ENCODE measurements around the gene EXOSC7.
"Not testable (repeated sequence)": the region's sequence is repeated elsewhere in the genome, so short reads cannot be mapped to it uniquely, and the experiment has no call there.

The EXOSC7 gene

DNA sequence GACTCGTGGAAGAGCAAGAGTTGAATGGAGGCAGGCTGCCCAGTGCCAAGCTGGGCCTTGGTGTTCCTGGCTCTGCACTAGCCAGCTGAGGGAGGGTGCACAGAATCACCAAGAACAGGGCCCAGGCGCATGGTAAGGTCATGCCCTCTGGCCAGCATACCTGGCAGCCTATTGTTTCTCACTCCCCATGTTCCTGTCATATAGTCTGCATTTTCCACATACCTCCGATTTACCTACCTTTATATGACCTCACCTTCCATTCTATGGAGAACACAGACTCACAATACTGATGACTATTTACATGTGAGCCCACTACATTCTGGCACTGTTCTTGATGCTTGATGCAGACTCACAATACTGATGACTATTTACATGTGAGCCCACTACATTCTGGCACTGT is 55.5 kb downstream of the EXOSC7 start:
- Mint-ChIP-seq H3K27ac (no peak overlapping the region), H3K36me3 (peaks cover 0 to 2% of the 10 kb centered on the region in 2 donors), H3K27me3 (peaks cover 29 to 38% of the 10 kb centered on the region in 2 donors), H3K4me1 (peaks cover 13 to 15% of the 10 kb centered on the region in 2 donors), H3K9me3 (no peaks in the 10 kb centered on the region), H3K4me3 (no peak overlapping the region)
- DNase-seq (no peak), ATAC-seq (replicated peaks) (no peak)

- peaks cover 13 to 15% of the 10 kb centered on the region in 2 donors for H3K4me1 Mint-ChIP-seq
- ATAC-seq (replicated peaks) (no peak), DNase-seq (no peak)
- peaks cover 29 to 40% of the 10 kb centered on the region in 2 donors for H3K27me3 Mint-ChIP-seq
- H3K9me3 Mint-ChIP-seq, result no peaks in the 10 kb centered on the region
- no peaks in the 10 kb centered on the region for H3K36me3 Mint-ChIP-seq
- H3K27ac Mint-ChIP-seq, result no peak overlapping the region
- no peak overlapping the region for H3K4me3 Mint-ChIP-seq
These were observed 56.1 kb downstream of the EXOSC7 start for GRCh38 chr3:45032113-45032512.

DNA sequence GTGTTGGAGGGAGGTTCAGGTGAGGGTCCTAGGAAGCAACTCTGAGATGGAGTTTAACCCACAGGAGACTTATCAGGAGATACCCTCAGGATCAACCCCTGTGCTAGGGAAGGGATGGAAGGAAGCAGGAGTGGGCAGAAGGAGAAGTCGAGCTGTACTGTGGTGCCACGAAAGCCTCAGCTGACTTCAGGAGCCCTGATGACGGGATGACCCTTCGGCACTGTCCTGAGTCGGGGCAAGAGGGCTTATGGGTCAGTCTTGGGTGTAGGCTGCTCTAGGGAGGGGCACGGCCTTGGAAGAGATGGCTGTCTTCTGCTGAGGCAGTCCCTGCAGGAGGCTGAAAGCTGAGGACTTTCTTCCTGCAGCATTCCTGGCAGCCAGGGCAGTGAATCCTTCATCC is 57.7 kb downstream of the EXOSC7 start:
- H3K4me1 Mint-ChIP-seq, result peaks cover 13 to 16% of the 10 kb centered on the region in 2 donors
- H3K4me3 Mint-ChIP-seq, result no peak overlapping the region
- H3K36me3 Mint-ChIP-seq, result no peaks in the 10 kb centered on the region
- H3K9me3 Mint-ChIP-seq, result no peaks in the 10 kb centered on the region
- ATAC-seq (replicated peaks) (no peak), DNase-seq (no peak)
- H3K27me3 Mint-ChIP-seq, result peaks cover 28 to 39% of the 10 kb centered on the region in 2 donors
- H3K27ac Mint-ChIP-seq, result no peak overlapping the region

DNA sequence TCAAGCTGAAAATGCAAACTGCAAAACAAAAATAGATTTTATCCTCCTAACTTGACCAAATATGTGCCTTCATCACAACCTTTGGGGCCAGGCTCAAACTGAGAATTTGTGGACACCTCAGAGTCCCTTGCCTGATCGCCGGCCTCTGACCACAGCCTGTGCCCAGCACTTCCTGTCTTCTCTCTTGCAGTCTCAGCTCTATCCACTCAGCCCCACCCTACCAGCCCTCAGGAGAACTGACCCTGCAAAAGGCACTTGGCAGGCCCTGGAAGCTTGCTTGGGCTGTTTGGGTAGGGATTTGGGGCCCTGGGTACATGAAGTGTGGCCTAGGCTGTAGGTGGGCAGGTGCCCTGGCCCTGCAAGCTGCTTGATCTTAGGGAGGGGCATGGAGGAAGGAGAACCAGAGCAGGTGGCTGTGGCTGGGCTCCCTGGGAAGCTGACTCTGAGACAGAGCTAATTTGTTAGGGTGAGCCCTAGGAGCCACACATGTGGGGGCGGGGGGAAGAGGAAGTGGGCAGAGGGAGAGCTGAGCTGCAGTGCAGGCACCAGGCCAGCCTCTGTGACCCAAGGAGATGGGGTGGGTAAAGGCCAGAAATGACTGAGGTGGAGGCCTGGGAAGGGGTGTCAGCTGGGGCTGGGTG is 58.7 kb downstream of the EXOSC7 start:
- Mint-ChIP-seq H3K36me3 (no peaks in the 10 kb centered on the region), H3K27me3 (peaks cover 28 to 39% of the 10 kb centered on the region in 2 donors), H3K27ac (peak overlapping the region; percentile 5), H3K4me3 (peak overlapping the region; percentile 7 to 15), H3K4me1 (peaks cover 13 to 16% of the 10 kb centered on the region in 2 donors), H3K9me3 (no peaks in the 10 kb centered on the region)
- peak; percentile 77 to 84 for ATAC-seq (replicated peaks)
- peak; percentile 40 for DNase-seq

DNA sequence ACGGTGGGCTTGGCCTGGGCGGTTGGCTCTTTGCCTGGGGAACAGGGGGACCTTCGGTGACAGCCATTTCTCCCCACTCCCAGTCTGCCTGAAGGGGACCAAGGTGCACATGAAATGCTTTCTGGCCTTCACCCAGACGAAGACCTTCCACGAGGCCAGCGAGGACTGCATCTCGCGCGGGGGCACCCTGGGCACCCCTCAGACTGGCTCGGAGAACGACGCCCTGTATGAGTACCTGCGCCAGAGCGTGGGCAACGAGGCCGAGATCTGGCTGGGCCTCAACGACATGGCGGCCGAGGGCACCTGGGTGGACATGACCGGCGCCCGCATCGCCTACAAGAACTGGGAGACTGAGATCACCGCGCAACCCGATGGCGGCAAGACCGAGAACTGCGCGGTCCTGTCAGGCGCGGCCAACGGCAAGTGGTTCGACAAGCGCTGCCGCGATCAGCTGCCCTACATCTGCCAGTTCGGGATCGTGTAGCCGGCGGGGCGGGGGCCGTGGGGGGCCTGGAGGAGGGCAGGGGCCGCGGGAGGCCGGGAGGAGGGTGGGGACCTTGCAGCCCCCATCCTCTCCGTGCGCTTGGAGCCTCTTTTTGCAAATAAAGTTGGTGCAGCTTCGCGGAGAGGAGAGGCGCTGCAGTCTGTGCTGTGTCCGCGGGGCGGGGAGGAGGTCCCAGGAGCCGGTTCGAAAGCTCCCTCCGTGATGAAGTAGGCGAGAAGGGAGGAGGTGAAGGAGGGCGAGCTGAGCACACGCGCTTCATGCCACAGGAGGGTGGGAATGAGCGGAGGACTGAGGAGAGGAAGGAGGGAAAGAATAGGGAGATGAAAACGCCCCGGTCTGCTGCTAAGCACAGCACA is 59.6 kb downstream of the EXOSC7 start:
- no peaks in the 10 kb centered on the region for H3K9me3 Mint-ChIP-seq
- DNase-seq (no peak), ATAC-seq (replicated peaks) (no peak)
- H3K4me3 Mint-ChIP-seq, result peak overlapping the region; percentile 16 to 76
- no peak overlapping the region for H3K27ac Mint-ChIP-seq
- no peaks in the 10 kb centered on the region for H3K36me3 Mint-ChIP-seq
- H3K27me3 Mint-ChIP-seq, result peaks cover 28 to 33% of the 10 kb centered on the region in 2 donors
- H3K4me1 Mint-ChIP-seq, result peaks cover 19% of the 10 kb centered on the region in 2 donors

DNA sequence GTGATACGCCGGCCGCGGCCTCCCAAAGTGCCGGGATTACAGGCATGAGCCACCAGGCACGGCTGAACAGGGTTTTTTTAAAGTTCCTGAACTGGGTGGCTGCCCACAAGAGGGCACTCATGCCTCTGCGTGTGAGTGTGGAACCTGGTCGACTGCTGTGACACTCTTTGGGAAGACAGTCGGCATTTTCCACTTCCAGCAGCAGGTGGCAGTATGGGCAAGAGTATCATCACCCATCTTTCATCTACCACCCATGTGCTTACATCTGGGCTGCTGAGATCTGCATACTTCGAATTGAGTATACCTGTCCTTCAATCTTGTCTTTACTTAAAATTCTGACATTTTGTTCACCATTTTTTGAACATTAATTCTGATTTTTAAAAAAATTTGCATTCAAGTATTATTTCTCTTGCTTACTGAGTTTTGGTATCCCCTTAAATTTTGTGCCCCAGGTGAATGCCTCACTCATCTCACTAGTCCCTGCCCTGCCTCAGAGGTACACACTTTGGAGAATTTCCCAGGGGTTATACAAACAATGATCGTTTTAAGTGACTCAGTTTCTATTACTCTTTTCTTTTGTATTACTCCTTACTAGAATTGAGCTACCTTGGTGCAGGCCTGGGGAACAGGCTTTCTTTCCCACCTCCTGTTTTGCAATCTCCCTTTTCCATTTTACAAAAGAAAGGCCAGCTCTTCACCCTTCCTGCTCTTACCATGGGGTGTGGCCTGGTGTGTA is 61.8 kb downstream of the EXOSC7 start:
- Mint-ChIP-seq H3K27me3 (peaks cover 28 to 32% of the 10 kb centered on the region in 2 donors), H3K4me3 (no peak overlapping the region), H3K27ac (peak overlapping the region; percentile 37), H3K9me3 (no peaks in the 10 kb centered on the region), H3K36me3 (no peaks in the 10 kb centered on the region), H3K4me1 (peaks cover 28 to 34% of the 10 kb centered on the region in 2 donors)
- DNase-seq (peak; percentile 86), ATAC-seq (replicated peaks) (peak; percentile 76)

- ATAC-seq (replicated peaks), result peak; percentile 21 to 28
- no peak overlapping the region for H3K27ac Mint-ChIP-seq
These were observed 65.6 kb downstream of the EXOSC7 start for GRCh38 chr3:45041666-45042065.

DNA sequence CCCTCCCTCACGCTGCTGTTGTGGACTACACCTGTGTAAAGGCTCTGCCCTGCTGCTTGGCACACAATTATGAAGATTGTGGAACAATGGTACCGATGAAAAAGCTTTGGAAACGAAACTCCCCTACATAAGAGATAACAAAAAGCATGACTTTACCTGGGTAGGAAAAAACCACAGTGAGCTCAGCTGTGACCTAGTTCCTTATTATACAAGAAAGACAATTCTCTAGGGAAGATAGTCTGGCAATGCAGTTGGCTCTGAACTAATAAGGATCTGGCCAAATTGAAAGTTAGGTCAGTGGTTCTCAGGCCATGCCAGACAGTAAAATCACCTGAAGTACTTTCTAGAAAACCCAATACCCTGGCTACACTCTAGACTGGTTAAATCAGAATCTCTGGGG is 66.1 kb downstream of the EXOSC7 start:
- Mint-ChIP-seq H3K9me3 (no peaks in the 10 kb centered on the region), H3K36me3 (no peaks in the 10 kb centered on the region), H3K27ac (peak overlapping the region; percentile 62), H3K4me1 (peaks cover 14 to 21% of the 10 kb centered on the region in 2 donors), H3K4me3 (no peak overlapping the region), H3K27me3 (peaks cover 0 to 11% of the 10 kb centered on the region in 2 donors)
- no peak for DNase-seq
- ATAC-seq (replicated peaks), result peak; percentile 53 to 58

More at GRCh38 chr3:45041666-45042065, 65.6 kb downstream of the EXOSC7 start:
- no peak for DNase-seq
- Mint-ChIP-seq H3K36me3 (no peaks in the 10 kb centered on the region), H3K27me3 (peaks cover 5 to 15% of the 10 kb centered on the region in 2 donors), H3K4me1 (peaks cover 14 to 21% of the 10 kb centered on the region in 2 donors), H3K9me3 (no peaks in the 10 kb centered on the region), H3K4me3 (no peak overlapping the region)

DNA sequence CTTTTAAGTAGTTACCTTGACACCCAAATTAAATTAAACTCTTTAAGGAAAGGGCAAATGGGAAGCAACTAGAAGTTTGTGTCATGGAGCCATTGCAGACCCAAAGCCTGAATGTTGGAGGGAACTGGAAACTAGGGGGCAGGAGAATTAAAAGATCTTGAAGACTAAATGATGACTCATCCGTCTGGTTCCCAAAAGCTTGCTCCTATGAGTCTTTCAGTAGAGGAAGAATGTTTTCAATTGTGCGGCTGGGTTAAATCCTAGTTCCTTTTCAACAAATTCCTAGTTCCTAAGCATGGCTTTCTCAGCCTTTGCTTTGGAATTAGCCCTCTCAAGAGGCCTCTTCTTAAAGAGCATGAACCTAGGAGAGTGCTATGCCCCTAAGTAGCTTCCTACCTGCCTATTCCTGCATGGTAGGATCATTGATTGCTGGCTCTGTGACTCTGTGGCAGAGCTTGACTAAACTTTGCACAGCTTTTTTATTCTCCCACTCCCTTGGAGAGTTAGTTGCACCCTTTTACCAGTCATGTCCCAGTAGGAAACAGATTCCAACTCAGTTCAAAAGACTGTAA is 67.8 kb downstream of the EXOSC7 start:
- DNase-seq (no peak), ATAC-seq (replicated peaks) (no peak)
- H3K4me3 Mint-ChIP-seq, result no peak overlapping the region
- no peak overlapping the region for H3K27ac Mint-ChIP-seq
- H3K9me3 Mint-ChIP-seq, result no peaks in the 10 kb centered on the region
- H3K36me3 Mint-ChIP-seq, result no peaks in the 10 kb centered on the region
- peaks cover 6 to 14% of the 10 kb centered on the region in 2 donors for H3K27me3 Mint-ChIP-seq
- peaks cover 12 to 21% of the 10 kb centered on the region in 2 donors for H3K4me1 Mint-ChIP-seq

DNA sequence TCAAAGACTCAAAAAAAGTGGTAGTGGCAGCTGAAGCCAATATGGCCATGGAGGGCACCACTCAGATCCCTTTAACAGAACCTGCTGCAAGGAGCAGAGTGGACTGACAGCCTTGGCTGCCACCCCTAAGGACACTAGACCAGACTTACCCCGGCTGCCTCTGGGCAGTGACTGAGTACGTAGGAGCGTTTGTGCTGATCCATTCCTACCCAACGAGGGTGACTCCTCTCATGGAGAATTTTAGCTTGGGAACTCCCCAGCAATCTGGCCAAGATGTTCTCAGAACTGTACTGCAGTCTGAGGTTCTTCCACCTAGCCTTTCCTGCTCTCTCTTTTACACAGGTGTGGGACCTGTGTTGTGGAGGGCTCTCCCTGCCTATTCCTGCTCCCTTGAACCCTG is 72.2 kb downstream of the EXOSC7 start:
- H3K36me3 Mint-ChIP-seq, result no peaks in the 10 kb centered on the region
- ATAC-seq (replicated peaks) (no peak), DNase-seq (no peak)
- H3K4me3 Mint-ChIP-seq, result no peak overlapping the region
- H3K27ac Mint-ChIP-seq, result no peak overlapping the region
- H3K9me3 Mint-ChIP-seq, result no peaks in the 10 kb centered on the region
- H3K4me1 Mint-ChIP-seq, result no peaks in the 10 kb centered on the region
- H3K27me3 Mint-ChIP-seq, result peaks cover 23 to 32% of the 10 kb centered on the region in 2 donors

DNA sequence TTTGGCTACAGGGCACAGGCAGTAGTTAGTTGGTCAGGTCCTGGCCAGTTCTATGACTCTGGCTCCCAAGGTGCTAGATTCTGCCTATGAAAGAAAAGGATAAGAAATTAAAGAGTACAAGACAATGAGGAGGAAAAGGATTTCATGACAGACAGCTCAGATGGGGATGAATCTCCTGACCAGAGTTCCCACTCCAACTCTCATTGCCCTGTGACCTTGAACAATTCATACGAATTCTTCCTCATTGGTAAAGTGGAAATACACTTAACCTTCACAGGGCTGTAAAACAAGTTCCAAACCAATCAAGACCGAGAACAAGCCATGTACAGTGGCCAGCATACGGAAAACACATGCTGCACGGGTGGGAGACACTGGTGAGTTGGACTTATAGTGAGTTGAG is 73.8 kb downstream of the EXOSC7 start:
- no peak for ATAC-seq (replicated peaks)
- no peaks in the 10 kb centered on the region for H3K36me3 Mint-ChIP-seq
- H3K27me3 Mint-ChIP-seq, result peaks cover 23 to 32% of the 10 kb centered on the region in 2 donors
- H3K27ac Mint-ChIP-seq, result no peak overlapping the region
- H3K4me3 Mint-ChIP-seq, result no peak overlapping the region
- DNase-seq, result no peak
- no peaks in the 10 kb centered on the region for H3K9me3 Mint-ChIP-seq
- H3K4me1 Mint-ChIP-seq, result no peaks in the 10 kb centered on the region

DNA sequence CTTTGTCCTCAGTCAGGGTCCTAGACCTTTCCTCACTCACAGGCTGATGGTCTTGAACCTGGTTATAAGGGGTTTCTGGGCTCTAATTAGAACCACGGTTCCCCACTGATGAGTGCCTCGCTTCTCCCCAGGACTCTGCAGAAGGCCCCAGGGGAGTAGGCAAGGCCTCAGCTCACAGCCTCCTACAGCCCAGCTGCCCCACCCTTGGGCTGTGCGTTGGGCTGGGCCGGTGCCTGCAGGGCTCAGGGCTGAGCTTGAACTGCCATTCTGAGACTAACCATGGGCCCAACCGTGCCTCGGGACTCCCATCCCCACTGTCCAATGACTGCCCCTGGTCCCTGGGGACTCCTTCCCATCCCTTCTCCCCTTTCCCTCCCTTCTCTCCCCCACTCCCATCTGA is 75.6 kb downstream of the EXOSC7 start:
- Mint-ChIP-seq H3K36me3 (no peaks in the 10 kb centered on the region), H3K27me3 (peaks cover 23 to 31% of the 10 kb centered on the region in 2 donors), H3K4me3 (no peak overlapping the region), H3K27ac (no peak overlapping the region), H3K4me1 (no peaks in the 10 kb centered on the region), H3K9me3 (no peaks in the 10 kb centered on the region)
- no peak for ATAC-seq (replicated peaks)
- DNase-seq, result no peak

DNA sequence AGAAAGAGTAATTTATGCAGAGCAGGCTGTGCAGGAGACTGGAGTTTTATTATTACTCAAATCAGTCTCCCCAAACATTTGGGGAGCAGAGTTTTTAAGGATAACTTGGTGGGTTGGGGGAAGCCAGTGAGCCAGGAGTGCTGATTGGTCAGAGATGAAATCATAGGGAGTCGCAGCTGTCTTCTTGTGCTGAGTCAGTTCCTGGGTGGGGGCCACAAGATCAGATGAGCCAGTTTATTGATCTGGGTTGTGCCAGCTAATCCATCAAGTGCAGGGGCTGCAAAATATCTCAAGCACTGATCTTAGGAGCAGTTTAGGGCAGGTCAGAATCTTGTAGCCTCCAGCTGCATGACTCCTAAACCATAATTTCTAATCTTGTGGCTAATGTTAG is 77.8 kb downstream of the EXOSC7 start:
- not testable (repeated sequence) for DNase-seq; ATAC-seq (replicated peaks)
- H3K27me3 Mint-ChIP-seq, result peaks cover 22 to 26% of the 10 kb centered on the region in 2 donors

More for the DNA sequence above, 77.8 kb downstream of the EXOSC7 start:
- H3K36me3 Mint-ChIP-seq, H3K4me3 Mint-ChIP-seq, H3K4me1 Mint-ChIP-seq, H3K27ac Mint-ChIP-seq, H3K9me3 Mint-ChIP-seq: not testable (repeated sequence)
